ENCODE results near the gene CADM2. TPM values are rescaled to one million over a fixed set of nuclear protein-coding genes. Genes with fewer than 3 reads are reported as not detected.

Gene CADM2
- total and polyA plus RNA-seq, 2 experiments from 2014 or later = 13.3 to 47.5 TPM

DNA sequence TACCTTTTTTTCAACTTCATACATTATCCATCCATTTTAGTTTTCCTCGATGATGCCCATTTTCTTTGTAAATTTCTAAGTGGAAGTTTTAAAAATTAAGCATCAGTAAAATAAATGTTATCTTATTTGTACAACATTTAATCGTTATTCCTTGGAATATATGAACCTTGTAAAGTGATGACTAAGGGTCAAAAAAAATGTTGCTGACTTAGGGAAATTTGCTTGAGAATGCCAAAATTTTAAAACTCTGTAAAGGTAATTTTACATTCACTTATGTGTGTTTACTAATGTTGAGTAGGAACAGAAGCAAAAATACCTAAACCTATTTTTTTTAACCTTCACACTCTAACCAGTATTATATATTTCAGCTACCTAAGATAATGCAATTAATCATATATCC is 1115.0 kb downstream of the CADM2 start:
- Mint-ChIP-seq H3K4me3 (no peak overlapping the region), H3K9me3 (no peaks in the 10 kb centered on the region), H3K36me3 (ENCODE audit: low read depth) (no peaks in the 10 kb centered on the region), H3K27me3 (ENCODE audit: insufficient read depth, low read depth, poor library complexity) (no peaks in the 10 kb centered on the region), H3K4me1 (no peaks in the 10 kb centered on the region), H3K27ac (no peak overlapping the region)
- Histone ChIP-seq H3K79me2 (replicated peaks; ENCODE audit: insufficient read depth) (no peaks in the 10 kb centered on the region), H3K4me3 (no peak overlapping the region), H3K4me2 (no peak overlapping the region), H3K36me3 (ENCODE audit: insufficient read depth) (no peaks in the 10 kb centered on the region), H3F3A (replicated peaks; ENCODE audit: low read depth) (no peaks in the 10 kb centered on the region), H3K9me2 (ENCODE audit: insufficient read depth) (no peaks in the 10 kb centered on the region), H3K27me3 (ENCODE audit: insufficient read depth) (no peaks in the 10 kb centered on the region), H2AFZ (no peak overlapping the region), H3K27ac (ENCODE audit: low read depth) (no peak overlapping the region), H3K4me1 (ENCODE audit: insufficient read depth) (no peaks in the 10 kb centered on the region), H4K20me1 (replicated peaks; ENCODE audit: insufficient read depth) (no peaks in the 10 kb centered on the region)
- TF ChIP-seq, protein P1, sequence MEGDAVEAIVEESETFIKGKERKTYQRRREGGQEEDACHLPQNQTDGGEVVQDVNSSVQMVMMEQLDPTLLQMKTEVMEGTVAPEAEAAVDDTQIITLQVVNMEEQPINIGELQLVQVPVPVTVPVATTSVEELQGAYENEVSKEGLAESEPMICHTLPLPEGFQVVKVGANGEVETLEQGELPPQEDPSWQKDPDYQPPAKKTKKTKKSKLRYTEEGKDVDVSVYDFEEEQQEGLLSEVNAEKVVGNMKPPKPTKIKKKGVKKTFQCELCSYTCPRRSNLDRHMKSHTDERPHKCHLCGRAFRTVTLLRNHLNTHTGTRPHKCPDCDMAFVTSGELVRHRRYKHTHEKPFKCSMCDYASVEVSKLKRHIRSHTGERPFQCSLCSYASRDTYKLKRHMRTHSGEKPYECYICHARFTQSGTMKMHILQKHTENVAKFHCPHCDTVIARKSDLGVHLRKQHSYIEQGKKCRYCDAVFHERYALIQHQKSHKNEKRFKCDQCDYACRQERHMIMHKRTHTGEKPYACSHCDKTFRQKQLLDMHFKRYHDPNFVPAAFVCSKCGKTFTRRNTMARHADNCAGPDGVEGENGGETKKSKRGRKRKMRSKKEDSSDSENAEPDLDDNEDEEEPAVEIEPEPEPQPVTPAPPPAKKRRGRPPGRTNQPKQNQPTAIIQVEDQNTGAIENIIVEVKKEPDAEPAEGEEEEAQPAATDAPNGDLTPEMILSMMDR (conservative IDR thresholded peaks at IDR 0.05; ENCODE audit: low read depth in 2 of 2) = no peak
- TF ChIP-seq, protein P2, sequence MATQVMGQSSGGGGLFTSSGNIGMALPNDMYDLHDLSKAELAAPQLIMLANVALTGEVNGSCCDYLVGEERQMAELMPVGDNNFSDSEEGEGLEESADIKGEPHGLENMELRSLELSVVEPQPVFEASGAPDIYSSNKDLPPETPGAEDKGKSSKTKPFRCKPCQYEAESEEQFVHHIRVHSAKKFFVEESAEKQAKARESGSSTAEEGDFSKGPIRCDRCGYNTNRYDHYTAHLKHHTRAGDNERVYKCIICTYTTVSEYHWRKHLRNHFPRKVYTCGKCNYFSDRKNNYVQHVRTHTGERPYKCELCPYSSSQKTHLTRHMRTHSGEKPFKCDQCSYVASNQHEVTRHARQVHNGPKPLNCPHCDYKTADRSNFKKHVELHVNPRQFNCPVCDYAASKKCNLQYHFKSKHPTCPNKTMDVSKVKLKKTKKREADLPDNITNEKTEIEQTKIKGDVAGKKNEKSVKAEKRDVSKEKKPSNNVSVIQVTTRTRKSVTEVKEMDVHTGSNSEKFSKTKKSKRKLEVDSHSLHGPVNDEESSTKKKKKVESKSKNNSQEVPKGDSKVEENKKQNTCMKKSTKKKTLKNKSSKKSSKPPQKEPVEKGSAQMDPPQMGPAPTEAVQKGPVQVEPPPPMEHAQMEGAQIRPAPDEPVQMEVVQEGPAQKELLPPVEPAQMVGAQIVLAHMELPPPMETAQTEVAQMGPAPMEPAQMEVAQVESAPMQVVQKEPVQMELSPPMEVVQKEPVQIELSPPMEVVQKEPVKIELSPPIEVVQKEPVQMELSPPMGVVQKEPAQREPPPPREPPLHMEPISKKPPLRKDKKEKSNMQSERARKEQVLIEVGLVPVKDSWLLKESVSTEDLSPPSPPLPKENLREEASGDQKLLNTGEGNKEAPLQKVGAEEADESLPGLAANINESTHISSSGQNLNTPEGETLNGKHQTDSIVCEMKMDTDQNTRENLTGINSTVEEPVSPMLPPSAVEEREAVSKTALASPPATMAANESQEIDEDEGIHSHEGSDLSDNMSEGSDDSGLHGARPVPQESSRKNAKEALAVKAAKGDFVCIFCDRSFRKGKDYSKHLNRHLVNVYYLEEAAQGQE (IDR thresholded peaks at IDR 0.05; ENCODE audit: unreplicated experiment) = no peak
- TF ChIP-seq EZH2phosphoT487 (IDR thresholded peaks at IDR 0.05; ENCODE audit: unreplicated experiment) (no peak), STAT1 (IDR thresholded peaks at IDR 0.05; ENCODE audit: unreplicated experiment) (no peak), ZNF331 (CRISPR knock-in tag; IDR thresholded peaks at IDR 0.05; ENCODE audit: low read depth) (no peak), NANOG (IDR thresholded peaks at IDR 0.05; ENCODE audit: borderline replicate concordance) (no peak), JUNB (IDR thresholded peaks at IDR 0.05; ENCODE audit: unreplicated experiment) (no peak), CREB1 (CRISPR knock-in tag; IDR thresholded peaks at IDR 0.05; ENCODE audit: low read depth) (no peak), POLR2AphosphoS5 (IDR thresholded peaks at IDR 0.05; ENCODE audit: low read depth) (no peak), ZNF114 (CRISPR knock-in tag; IDR thresholded peaks at IDR 0.05) (no peak)
- TF ChIP-seq, protein P3, sequence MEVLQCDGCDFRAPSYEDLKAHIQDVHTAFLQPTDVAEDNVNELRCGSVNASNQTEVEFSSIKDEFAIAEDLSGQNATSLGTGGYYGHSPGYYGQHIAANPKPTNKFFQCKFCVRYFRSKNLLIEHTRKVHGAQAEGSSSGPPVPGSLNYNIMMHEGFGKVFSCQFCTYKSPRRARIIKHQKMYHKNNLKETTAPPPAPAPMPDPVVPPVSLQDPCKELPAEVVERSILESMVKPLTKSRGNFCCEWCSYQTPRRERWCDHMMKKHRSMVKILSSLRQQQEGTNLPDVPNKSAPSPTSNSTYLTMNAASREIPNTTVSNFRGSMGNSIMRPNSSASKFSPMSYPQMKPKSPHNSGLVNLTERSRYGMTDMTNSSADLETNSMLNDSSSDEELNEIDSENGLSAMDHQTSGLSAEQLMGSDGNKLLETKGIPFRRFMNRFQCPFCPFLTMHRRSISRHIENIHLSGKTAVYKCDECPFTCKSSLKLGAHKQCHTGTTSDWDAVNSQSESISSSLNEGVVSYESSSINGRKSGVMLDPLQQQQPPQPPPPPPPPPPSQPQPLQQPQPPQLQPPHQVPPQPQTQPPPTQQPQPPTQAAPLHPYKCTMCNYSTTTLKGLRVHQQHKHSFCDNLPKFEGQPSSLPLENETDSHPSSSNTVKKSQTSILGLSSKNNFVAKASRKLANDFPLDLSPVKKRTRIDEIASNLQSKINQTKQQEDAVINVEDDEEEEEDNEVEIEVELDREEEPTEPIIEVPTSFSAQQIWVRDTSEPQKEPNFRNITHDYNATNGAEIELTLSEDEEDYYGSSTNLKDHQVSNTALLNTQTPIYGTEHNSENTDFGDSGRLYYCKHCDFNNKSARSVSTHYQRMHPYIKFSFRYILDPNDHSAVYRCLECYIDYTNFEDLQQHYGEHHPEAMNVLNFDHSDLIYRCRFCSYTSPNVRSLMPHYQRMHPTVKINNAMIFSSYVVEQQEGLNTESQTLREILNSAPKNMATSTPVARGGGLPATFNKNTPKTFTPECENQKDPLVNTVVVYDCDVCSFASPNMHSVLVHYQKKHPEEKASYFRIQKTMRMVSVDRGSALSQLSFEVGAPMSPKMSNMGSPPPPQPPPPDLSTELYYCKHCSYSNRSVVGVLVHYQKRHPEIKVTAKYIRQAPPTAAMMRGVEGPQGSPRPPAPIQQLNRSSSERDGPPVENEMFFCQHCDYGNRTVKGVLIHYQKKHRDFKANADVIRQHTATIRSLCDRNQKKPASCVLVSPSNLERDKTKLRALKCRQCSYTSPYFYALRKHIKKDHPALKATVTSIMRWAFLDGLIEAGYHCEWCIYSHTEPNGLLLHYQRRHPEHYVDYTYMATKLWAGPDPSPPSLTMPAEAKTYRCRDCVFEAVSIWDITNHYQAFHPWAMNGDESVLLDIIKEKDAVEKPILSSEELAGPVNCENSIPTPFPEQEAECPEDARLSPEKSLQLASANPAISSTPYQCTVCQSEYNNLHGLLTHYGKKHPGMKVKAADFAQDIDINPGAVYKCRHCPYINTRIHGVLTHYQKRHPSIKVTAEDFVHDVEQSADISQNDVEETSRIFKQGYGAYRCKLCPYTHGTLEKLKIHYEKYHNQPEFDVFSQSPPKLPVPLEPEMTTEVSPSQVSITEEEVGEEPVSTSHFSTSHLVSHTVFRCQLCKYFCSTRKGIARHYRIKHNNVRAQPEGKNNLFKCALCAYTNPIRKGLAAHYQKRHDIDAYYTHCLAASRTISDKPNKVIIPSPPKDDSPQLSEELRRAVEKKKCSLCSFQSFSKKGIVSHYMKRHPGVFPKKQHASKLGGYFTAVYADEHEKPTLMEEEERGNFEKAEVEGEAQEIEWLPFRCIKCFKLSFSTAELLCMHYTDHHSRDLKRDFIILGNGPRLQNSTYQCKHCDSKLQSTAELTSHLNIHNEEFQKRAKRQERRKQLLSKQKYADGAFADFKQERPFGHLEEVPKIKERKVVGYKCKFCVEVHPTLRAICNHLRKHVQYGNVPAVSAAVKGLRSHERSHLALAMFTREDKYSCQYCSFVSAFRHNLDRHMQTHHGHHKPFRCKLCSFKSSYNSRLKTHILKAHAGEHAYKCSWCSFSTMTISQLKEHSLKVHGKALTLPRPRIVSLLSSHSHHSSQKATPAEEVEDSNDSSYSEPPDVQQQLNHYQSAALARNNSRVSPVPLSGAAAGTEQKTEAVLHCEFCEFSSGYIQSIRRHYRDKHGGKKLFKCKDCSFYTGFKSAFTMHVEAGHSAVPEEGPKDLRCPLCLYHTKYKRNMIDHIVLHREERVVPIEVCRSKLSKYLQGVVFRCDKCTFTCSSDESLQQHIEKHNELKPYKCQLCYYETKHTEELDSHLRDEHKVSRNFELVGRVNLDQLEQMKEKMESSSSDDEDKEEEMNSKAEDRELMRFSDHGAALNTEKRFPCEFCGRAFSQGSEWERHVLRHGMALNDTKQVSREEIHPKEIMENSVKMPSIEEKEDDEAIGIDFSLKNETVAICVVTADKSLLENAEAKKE (CRISPR knock-in tag; IDR thresholded peaks at IDR 0.05) = no peak
- DNase-seq (ENCODE audit: low spot score) (no peak), ATAC-seq (no peak)
